Measurements from ENCODE around the gene MGMT. TPM values are rescaled to one million over a fixed set of nuclear protein-coding genes. Genes with fewer than 3 reads are reported as not detected.

Gene MGMT
- total RNA-seq, 2 donors from 2014 or later = 18.3 to 25.5 TPM

- Histone ChIP-seq H3K27me3 (replicated peaks; ENCODE audit: insufficient read depth) (no peaks in the 10 kb centered on the region), H3K36me3 (no peaks in the 10 kb centered on the region), H3K4me3 (no peak overlapping the region), H3K4me1 (ENCODE audit: control insufficient read depth in 1 of 2, low read depth in 2 of 2) (no peaks in the 10 kb centered on the region), H3K27ac (no peak overlapping the region), H3K9me3 (no peaks in the 10 kb centered on the region)
- ATAC-seq (ENCODE audit: insufficient number of reproducible peaks, low FRiP score, low read depth) = no peak
- DNase-seq (ENCODE audit: low spot score) = no peak
- no peak for TF ChIP-seq CTCF (IDR thresholded peaks at IDR 0.05)
These were observed 44.7 kb downstream of the MGMT start for GRCh38 chr10:129511758-129512157.

- no peaks in the 10 kb centered on the region for H3K4me1 ChIP-seq (ENCODE audit: control insufficient read depth in 1 of 2, low read depth in 2 of 2)
- H3K9me3 ChIP-seq = no peaks in the 10 kb centered on the region
- DNase-seq (ENCODE audit: low spot score) = no peak
- H3K27ac ChIP-seq = no peak overlapping the region
- no peak for ATAC-seq (ENCODE audit: insufficient number of reproducible peaks, low FRiP score, low read depth)
- H3K27me3 ChIP-seq (replicated peaks; ENCODE audit: insufficient read depth) = no peaks in the 10 kb centered on the region
- TF ChIP-seq CTCF (IDR thresholded peaks at IDR 0.05) = no peak
- H3K36me3 ChIP-seq = no peaks in the 10 kb centered on the region
- no peak overlapping the region for H3K4me3 ChIP-seq
These were observed 46.3 kb downstream of the MGMT start for GRCh38 chr10:129513312-129513711.

- TF ChIP-seq CTCF (IDR thresholded peaks at IDR 0.05) = no peak
- DNase-seq (ENCODE audit: low spot score) = no peak
- Histone ChIP-seq H3K27me3 (replicated peaks; ENCODE audit: insufficient read depth) (no peaks in the 10 kb centered on the region), H3K36me3 (no peaks in the 10 kb centered on the region), H3K27ac (no peak overlapping the region), H3K4me1 (ENCODE audit: control insufficient read depth in 1 of 2, low read depth in 2 of 2) (no peaks in the 10 kb centered on the region), H3K4me3 (no peak overlapping the region), H3K9me3 (no peaks in the 10 kb centered on the region)
- ATAC-seq (ENCODE audit: insufficient number of reproducible peaks, low FRiP score, low read depth) = no peak
These were observed 47.8 kb downstream of the MGMT start for GRCh38 chr10:129514568-129515451.

- Histone ChIP-seq H3K4me1 (ENCODE audit: control insufficient read depth in 1 of 2, low read depth in 2 of 2) (no peaks in the 10 kb centered on the region), H3K9me3 (no peaks in the 10 kb centered on the region), H3K36me3 (no peaks in the 10 kb centered on the region), H3K4me3 (no peak overlapping the region), H3K27ac (no peak overlapping the region), H3K27me3 (replicated peaks; ENCODE audit: insufficient read depth) (no peaks in the 10 kb centered on the region)
- TF ChIP-seq CTCF (IDR thresholded peaks at IDR 0.05) = no peak
- DNase-seq (ENCODE audit: low spot score) = no peak
- ATAC-seq (ENCODE audit: insufficient number of reproducible peaks, low FRiP score, low read depth) = no peak
These were observed 50.0 kb downstream of the MGMT start for GRCh38 chr10:129516846-129517679.

GRCh38 chr10:129517680-129518057 lies 50.6 kb downstream of the MGMT start:
- ATAC-seq (ENCODE audit: insufficient number of reproducible peaks, low FRiP score, low read depth) = no peak
- TF ChIP-seq CTCF (IDR thresholded peaks at IDR 0.05) = no peak

More at GRCh38 chr10:129517680-129518057, 50.6 kb downstream of the MGMT start:
- Histone ChIP-seq H3K4me3 (no peak overlapping the region), H3K4me1 (ENCODE audit: control insufficient read depth in 1 of 2, low read depth in 2 of 2) (no peaks in the 10 kb centered on the region), H3K9me3 (no peaks in the 10 kb centered on the region), H3K27ac (no peak overlapping the region), H3K36me3 (no peaks in the 10 kb centered on the region), H3K27me3 (replicated peaks; ENCODE audit: insufficient read depth) (no peaks in the 10 kb centered on the region)
- no peak for DNase-seq (ENCODE audit: low spot score)
